GM12878 (cell line): Measurements from ENCODE around the gene MORF4L2. TPM values are rescaled to one million over a fixed set of nuclear protein-coding genes. Genes with fewer than 3 reads are reported as not detected.

Experiments used
- ATAC-seq: fragments of 200-7000 bp; cut with Tn5 transposase; 3 replicates; pipeline ENCODE4 v1.9.1; 2020; ENCODE audit warnings: mild to moderate bottlenecking, moderate library complexity
- BruUV-seq: library from RNA; stranded (reverse); fragments of 400-500 nt; replicated peaks from 2 replicates; lab custom pipeline; 2021; lab: Mats Ljungman, UMichigan
- CTCF ChIA-PET: fragments of 300-600 bp; sonication (Branson Sonifier 250); formaldehyde crosslinking; extraction: SDS; loops from one replicate; lab custom pipeline; 2021; ENCODE audit warnings: inconsistent platforms; lab: Yijun Ruan, JAX
- POLR2A ChIA-PET: fragments of 350-600 bp; formaldehyde crosslinking; extraction: SDS; loops from one replicate; lab custom pipeline; 2021; ENCODE audit warnings: inconsistent platforms; lab: Charles Lee
- RAD21 ChIA-PET: fragments of 300-600 bp; sonication (Branson Sonifier 250); formaldehyde crosslinking; loops from one replicate; lab custom pipeline; 2023; ENCODE audit warnings: antibody characterized with exemption; ENCODE audit not compliant: unreplicated experiment; lab: Charles Lee
- SMC1A ChIA-PET: fragments of 300-600 bp; sonication (Branson Sonifier 250); formaldehyde crosslinking; loops from one replicate; lab custom pipeline; 2023; ENCODE audit not compliant: unreplicated experiment, uncharacterized antibody; lab: Charles Lee
- DNase-seq: peaks from one replicate; pipeline ENCODE4 v3.0.0-alpha.2; 2011; ENCODE audit warnings: low read depth, low spot score
- FAIRE-seq: peaks from 3 replicates; lab custom pipeline; 2011; peaks lifted over from hg19 to GRCh38; lab: Jason Lieb, UNC
- H2AFZ ChIP-seq: 2 replicates; pipeline ENCODE4 v1.6.0; 2011; ENCODE audit warnings: low read depth, low read length, control low read depth; ENCODE audit not compliant: control insufficient read depth
- H3K27ac ChIP-seq: 2 replicates; pipeline ENCODE4 v1.5.1; 2011; ENCODE audit warnings: control low read depth; ENCODE audit not compliant: control insufficient read depth, insufficient read depth
- H3K27me3 ChIP-seq, 2 experiments: replicated peaks in 1 of 2; 2 replicates each; pipeline versions ENCODE4 v1.6.0 to v1.6.1; 2011; ENCODE audit warnings: low read length in 1 of 2; ENCODE audit not compliant: control insufficient read depth in 2 of 2, insufficient read depth in 2 of 2
- H3K36me3 ChIP-seq, 2 experiments: 2 replicates each; pipeline ENCODE4 v1.5.1; 2011; ENCODE audit warnings: low read length in 1 of 2; ENCODE audit not compliant: control insufficient read depth in 2 of 2, insufficient read depth in 2 of 2
- H3K4me1 ChIP-seq: 2 replicates; pipeline ENCODE4 v1.6.1; 2011; ENCODE audit warnings: mild to moderate bottlenecking, low read length, moderate library complexity, mixed read lengths; ENCODE audit not compliant: control insufficient read depth, insufficient read depth
- H3K4me2 ChIP-seq: 2 replicates; pipeline ENCODE4 v1.6.0; 2011; ENCODE audit warnings: control low read depth; ENCODE audit not compliant: control insufficient read depth, insufficient read depth
- H3K4me3 ChIP-seq: fragments of 200-600 bp; sonication (generic); 2 replicates; pipeline ENCODE4 v1.5.1; 2016
- H3K79me2 ChIP-seq: 2 replicates; pipeline ENCODE4 v1.6.0; 2011; ENCODE audit warnings: low read length; ENCODE audit not compliant: control insufficient read depth, insufficient read depth
- H3K9ac ChIP-seq: 2 replicates; pipeline ENCODE4 v1.8.0; 2011; ENCODE audit warnings: low read length, control low read depth, mixed read lengths; ENCODE audit not compliant: control insufficient read depth, insufficient read depth
- H3K9me3 ChIP-seq: replicated peaks from 3 replicates; pipeline ENCODE4 v1.5.1; 2011; ENCODE audit warnings: mild to moderate bottlenecking, low read length; ENCODE audit not compliant: control insufficient read depth, insufficient read depth
- H4K20me1 ChIP-seq: 2 replicates; pipeline ENCODE4 v1.6.0; 2011; ENCODE audit not compliant: control insufficient read depth, insufficient read depth
- NFYB ChIP-seq: IDR thresholded peaks from 2 replicates; pipeline ENCODE4 v1.6.1; 2011; ENCODE audit warnings: low read depth, mild to moderate bottlenecking, low read length, improper control_type of control experiment, moderate library complexity; ENCODE audit not compliant: insufficient read depth
- NR2F1 ChIP-seq: fragments of 450-650 bp; conservative IDR thresholded peaks from 2 replicates; pipeline ENCODE4 v1.6.1; 2017; ENCODE audit warnings: mild to moderate bottlenecking
- YBX1 ChIP-seq: fragments of 450-650 bp; IDR thresholded peaks from 2 replicates; pipeline ENCODE4 v1.6.1; 2016; ENCODE audit warnings: antibody characterized with exemption
- in situ Hi-C: fragments of 300-500 bp; cut with MboI; formaldehyde crosslinking; loops from 9 replicates; pipeline ENCODE4 v1.14.3; 2018; ENCODE audit warnings: mixed read lengths
- intact Hi-C: fragments of 100-400 bp; cut with micrococcal nuclease; formaldehyde crosslinking; loops from one replicate; pipeline ENCODE4 v1.14.2; 2022; ENCODE audit not compliant: unreplicated experiment
- polyA plus RNA-seq, 11 experiments: library from polyadenylated mRNA; depleted of rRNA in 4 of 11; unstranded in 6 of 11; stranded (reverse) in 5 of 11; fragments of >200 nt; fragmentation: Nextera tagmentation in 4 of 11; fragmentation: Illumina TruSeq in 1 of 11; extraction: Ambion mirVana in 4 of 11; extraction: Trizol in 1 of 11; gene quantifications; 1 replicate in 1 of 11; 2 replicates in 10 of 11; pipeline versions ENCODE4 v1.2.1 to v1.2.3, GENCODE V29; 2011 to 2016; ENCODE audit warnings: inconsistent platforms in 2 of 11, missing spikeins in 2 of 11, low read depth in 1 of 11
- total RNA-seq, 4 experiments: library from RNA; depleted of rRNA in 3 of 4; stranded (reverse); fragments of >200 nt in 3 of 4; fragmentation: Illumina TruSeq in 1 of 4; extraction: Trizol in 1 of 4; gene quantifications; 2 replicates each; pipeline versions ENCODE4 v1.2.1 to v1.2.3, GENCODE V29; 2013 to 2021
- TF ChIP-seq, protein P1 (sequence below): IDR thresholded peaks from 2 replicates; pipeline ENCODE4 v1.6.1; 2011; ENCODE audit warnings: borderline replicate concordance, low read depth, mild to moderate bottlenecking, moderate library complexity, low read length; ENCODE audit not compliant: insufficient read depth, poor library complexity, severe bottlenecking
- TF ChIP-seq, protein P2 (sequence below): fragments of 450-650 bp; formaldehyde crosslinking; IDR thresholded peaks from 2 replicates; pipeline ENCODE4 v1.4.0; 2022; ENCODE audit warnings: mild to moderate bottlenecking, moderate library complexity
- TF ChIP-seq, protein P3 (sequence below): IDR thresholded peaks from 2 replicates; pipeline ENCODE4 v1.6.1; 2012; ENCODE audit warnings: low read depth, low read length, improper control_type of control experiment

The MORF4L2 gene
- total and polyA plus RNA-seq, 10 of the 15 experiments (the other 5 are each of a cell fraction or from before 2014, with no cell fraction given) = 118 to 311 (median 199) TPM

- TF ChIP-seq, protein P1, sequence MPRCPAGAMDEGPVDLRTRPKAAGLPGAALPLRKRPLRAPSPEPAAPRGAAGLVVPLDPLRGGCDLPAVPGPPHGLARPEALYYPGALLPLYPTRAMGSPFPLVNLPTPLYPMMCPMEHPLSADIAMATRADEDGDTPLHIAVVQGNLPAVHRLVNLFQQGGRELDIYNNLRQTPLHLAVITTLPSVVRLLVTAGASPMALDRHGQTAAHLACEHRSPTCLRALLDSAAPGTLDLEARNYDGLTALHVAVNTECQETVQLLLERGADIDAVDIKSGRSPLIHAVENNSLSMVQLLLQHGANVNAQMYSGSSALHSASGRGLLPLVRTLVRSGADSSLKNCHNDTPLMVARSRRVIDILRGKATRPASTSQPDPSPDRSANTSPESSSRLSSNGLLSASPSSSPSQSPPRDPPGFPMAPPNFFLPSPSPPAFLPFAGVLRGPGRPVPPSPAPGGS = no peak
- TF ChIP-seq, protein P2, sequence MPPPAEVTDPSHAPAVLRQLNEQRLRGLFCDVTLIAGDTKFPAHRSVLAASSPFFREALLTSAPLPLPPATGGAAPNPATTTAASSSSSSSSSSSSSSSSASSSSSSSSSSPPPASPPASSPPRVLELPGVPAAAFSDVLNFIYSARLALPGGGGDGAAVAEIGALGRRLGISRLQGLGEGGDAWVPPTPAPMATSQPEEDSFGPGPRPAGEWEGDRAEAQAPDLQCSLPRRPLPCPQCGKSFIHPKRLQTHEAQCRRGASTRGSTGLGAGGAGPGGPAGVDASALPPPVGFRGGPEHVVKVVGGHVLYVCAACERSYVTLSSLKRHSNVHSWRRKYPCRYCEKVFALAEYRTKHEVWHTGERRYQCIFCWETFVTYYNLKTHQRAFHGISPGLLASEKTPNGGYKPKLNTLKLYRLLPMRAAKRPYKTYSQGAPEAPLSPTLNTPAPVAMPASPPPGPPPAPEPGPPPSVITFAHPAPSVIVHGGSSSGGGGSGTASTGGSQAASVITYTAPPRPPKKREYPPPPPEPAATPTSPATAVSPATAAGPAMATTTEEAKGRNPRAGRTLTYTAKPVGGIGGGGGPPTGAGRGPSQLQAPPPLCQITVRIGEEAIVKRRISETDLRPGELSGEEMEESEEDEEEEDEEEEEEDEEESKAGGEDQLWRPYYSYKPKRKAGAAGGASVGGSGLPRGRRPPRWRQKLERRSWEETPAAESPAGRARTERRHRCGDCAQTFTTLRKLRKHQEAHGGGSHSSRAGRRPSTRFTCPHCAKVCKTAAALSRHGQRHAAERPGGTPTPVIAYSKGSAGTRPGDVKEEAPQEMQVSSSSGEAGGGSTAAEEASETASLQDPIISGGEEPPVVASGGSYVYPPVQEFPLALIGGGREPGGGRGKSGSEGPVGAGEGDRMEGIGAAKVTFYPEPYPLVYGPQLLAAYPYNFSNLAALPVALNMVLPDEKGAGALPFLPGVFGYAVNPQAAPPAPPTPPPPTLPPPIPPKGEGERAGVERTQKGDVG (CRISPR knock-in tag) = no peak
- TF ChIP-seq NFYB (no peak), NR2F1 (no peak)
Observed at GRCh38 chrX:103699243-103699642, 12.7 kb upstream of the MORF4L2 start (continued).

GRCh38 chrX:103697687-103698086 lies 11.2 kb upstream of the MORF4L2 start:
- Histone ChIP-seq H3K4me3 (no peak overlapping the region), H3K79me2 (no peaks in the 10 kb centered on the region), H3K27ac (no peak overlapping the region), H4K20me1 (no peaks in the 10 kb centered on the region), H3K9ac (no peak overlapping the region), H3K27me3 (no peaks in the 10 kb centered on the region; a peak in 1 of 4 replicates), H2AFZ (no peak overlapping the region), H3K4me2 (no peak overlapping the region), H3K4me1 (no peaks in the 10 kb centered on the region), H3K36me3 (no peaks in the 10 kb centered on the region), H3K9me3 (no peaks in the 10 kb centered on the region)
- RAD21 ChIA-PET = no interaction called here
- intact Hi-C loops (no loop called here), in situ Hi-C loops (no loop called here)
- TF ChIP-seq, protein P3, sequence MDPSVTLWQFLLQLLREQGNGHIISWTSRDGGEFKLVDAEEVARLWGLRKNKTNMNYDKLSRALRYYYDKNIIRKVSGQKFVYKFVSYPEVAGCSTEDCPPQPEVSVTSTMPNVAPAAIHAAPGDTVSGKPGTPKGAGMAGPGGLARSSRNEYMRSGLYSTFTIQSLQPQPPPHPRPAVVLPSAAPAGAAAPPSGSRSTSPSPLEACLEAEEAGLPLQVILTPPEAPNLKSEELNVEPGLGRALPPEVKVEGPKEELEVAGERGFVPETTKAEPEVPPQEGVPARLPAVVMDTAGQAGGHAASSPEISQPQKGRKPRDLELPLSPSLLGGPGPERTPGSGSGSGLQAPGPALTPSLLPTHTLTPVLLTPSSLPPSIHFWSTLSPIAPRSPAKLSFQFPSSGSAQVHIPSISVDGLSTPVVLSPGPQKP = no peak
- TF ChIP-seq YBX1 = no peak
- no peak for ATAC-seq
- BruUV-seq = no TSS peak
- SMC1A ChIA-PET = no interaction called here
- no peak for FAIRE-seq
- POLR2A ChIA-PET = no interaction called here
- CTCF ChIA-PET = no interaction called here
- no peak for DNase-seq
